HG03460 (cell line): Measurements from ENCODE around the gene FAN1.
A peak's percentile ranks its signal among the peaks of the same experiment; 100 is the strongest.

ENCODE experiments used
- ATAC-seq: cut with Tn5 transposase; IDR thresholded peaks from one replicate; pipeline ENCODE4 v1.9.1; 2021; ENCODE audit not compliant: unreplicated experiment

The FAN1 gene

DNA sequence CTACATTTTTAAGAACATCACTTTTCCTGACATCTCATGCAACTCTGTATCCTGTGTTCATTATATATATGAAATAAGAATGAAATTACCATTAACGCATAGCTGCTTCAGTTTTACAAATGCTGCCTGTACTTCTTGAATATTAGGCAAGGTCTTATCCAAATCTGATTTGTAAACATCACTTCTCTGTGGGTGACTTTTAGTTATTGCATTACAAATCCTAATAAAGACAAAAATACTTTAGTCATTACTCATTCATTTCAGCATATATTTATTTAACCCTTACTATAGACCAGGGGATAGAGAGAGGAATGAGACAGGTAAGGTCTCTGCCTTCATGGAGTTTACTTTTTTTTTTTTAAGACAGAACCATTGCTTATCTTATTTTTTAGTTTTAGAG, 51.0 kb downstream of the FAN1 start:
- ATAC-seq: no peak

DNA sequence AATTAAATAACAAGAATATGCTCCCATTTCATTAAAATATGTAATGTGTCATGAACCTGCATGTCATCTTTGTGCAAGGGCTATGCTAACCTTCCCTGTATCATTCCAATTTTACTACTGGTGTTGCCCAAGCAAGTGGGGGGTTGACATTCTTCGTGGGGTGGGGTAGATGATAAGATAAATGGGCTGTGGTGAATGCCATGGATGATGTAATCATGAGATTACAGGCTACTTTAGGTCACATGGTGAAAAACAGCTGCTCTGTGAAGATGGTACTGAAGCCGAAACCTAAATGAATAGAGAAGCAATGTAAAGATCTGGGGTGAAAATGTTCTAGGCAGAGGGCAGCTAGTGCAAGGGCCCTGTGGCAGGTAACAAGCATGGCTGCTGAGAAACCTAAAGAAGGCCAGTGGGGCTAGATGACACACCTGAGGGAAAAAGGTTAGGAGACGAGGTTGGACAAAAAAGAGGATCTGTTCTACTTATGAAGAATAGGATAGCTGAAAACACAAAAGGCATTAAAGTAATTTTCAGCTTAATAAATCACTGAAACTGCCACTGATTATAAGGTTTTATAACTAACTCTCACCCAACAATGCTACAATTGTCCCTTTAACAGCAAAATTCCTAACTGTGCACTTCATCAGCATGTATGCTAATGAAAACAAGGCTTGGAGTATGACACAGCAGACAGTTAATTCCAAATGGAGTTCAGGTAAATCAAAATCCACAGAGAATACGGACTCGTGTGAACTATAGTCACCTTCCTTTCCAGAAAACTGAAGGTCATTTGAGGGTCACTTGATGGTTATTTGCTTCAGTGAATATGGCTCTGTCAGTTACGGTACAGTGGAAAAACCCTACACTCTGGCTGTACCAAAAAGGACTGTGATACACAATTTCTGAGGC, 52.8 kb downstream of the FAN1 start:
- no peak for ATAC-seq

DNA sequence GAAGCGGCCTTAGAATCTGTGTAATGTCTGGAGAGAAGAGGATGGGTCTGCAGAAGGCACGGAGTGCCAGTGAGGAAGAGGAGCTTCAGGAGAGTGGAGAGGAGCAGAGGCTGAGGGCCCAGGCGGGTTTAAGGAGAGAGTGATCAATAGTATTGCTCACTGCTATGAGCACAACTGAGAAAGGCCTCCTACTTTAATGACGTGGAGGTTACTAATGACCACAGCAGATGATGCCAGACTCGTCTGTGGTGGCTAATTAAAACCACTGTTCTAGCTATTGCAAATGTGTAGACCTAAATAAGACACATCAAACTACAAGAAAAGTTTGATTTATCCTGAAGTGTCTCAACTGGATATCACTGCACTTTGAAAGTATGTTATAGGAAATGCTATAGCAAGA, 54.5 kb downstream of the FAN1 start:
- ATAC-seq: no peak

DNA sequence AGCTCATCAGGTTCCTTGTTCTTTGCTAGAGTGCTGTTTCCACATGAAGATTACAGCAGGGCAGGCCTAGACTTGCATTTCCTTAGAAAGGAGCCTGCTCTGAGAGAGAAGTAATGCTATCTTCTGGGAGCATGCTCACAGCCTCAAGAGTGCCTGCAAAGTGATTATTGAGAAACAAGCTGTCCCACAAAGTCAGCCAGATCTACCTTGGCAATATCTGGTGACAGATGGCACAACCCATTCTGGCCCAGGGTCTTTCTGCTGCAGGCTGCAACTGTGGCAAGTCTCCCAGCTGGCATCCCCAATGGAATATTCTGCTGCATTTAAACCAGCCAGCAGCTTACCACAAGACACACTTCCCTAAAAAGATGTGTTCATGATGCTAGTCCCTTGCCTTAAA, 58.4 kb downstream of the FAN1 start:
- no peak for ATAC-seq

DNA sequence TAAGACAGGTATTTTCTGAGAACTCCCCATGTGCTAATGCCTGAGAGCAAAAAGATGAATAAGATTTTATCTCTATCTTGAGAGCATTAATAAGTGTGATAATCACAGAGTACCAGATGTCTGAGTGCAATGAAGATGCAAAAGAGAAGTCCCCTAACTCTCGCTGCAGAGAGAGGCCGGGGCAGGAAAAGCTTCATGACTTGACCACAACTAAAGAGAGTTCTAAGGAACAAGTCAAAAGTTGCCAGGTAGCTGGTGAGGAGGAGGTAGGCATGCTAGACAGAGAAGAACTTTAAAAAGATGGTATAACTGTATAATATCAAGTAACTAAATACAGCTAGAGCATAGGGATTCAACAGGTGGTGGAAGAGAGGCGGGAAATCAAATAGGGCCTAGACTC, 58.9 kb downstream of the FAN1 start:
- ATAC-seq: no peak

DNA sequence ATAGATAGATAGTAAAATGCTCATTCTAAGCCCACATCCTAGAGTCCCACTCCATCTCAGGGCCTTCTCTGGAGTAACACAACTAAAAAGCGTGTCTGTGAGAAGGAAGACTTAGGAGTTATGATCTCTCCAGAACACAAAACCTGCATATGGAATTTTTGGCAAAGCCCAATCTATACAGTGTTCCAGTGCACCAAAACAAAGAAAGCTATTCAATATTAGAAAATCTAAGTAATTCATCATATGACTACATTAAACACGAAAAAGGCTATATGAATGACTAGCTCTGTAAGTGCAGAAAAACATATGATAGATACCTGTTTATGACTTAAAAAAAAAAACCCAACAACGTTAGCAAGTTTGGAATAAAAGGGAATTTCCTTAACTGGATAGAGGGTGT, 60.0 kb downstream of the FAN1 start:
- ATAC-seq: no peak

DNA sequence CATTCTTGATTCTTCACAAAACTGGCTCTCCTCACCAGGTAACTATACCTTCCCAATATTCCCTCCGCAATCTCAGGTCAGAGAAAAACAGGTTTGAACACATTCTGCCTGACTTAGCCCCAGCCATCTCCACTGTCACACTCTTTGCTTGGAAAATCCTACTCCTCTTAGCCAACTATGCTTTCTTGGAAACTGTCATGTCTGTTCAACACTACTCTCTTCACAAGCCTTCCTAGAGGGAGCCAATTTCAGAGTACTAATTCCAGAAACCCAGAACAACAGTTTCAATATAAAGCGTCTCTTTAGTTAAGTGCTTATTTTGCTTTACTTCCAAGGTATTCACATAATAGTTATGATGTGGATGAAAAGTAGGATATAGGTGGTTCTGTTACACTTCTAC, 66.0 kb downstream of the FAN1 start:
- no peak for ATAC-seq

DNA sequence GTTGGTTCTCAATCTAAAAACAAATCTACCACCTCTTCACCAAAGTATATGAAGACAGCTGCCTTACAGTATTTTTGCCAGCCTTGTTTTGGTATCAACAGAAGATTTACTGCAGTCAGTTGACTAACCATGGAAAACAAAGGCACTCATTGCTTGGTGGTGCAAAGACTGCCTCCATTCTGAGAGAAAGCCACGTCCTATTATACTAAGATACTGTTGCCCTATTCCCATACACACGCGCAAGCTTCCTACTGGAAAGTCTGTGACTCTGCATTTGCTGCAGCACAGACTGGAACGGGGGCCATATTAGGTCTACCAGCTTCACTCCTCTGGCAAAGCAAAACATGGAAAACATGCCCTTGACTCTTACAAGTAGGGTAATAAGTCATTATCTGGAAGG, 69.7 kb downstream of the FAN1 start:
- no peak for ATAC-seq

DNA sequence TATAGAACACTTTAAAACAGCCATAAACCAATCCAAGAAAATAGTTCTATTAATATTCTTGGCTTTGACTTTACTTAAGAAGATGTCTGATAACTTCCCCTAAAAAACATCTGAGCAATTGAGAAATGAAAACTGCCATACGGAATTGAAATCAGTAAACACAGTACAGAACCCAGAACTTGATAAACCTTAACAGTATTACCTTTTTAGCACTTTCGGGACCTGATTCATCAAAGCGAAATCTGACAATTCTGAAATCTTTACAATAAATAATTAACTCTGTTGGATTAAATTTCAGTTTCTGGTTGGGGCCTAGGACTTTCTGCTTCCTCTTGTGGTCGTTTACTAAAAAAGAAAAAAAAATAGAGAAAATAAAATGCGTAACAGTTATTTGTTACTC, 70.4 kb downstream of the FAN1 start:
- peak; percentile 60 for ATAC-seq

DNA sequence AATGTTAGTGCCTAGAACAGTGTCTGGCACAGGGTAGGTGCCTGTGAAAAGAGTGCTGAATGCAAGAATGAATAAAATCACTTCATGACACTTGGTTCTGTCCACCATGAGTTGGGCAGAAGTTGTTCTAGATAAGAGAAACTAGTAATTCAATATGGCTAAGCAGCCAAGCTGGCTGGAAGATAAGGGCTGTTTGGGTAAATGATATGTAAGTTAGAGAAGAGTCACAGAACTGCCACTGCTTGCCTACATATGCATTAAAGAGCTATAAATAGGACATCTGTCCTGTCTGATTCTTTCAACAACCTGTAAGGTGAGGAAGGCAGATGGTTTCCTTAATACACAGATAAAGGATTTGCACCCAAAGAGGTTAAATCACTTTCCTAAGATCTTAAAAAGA, 74.6 kb downstream of the FAN1 start:
- ATAC-seq: no peak

DNA sequence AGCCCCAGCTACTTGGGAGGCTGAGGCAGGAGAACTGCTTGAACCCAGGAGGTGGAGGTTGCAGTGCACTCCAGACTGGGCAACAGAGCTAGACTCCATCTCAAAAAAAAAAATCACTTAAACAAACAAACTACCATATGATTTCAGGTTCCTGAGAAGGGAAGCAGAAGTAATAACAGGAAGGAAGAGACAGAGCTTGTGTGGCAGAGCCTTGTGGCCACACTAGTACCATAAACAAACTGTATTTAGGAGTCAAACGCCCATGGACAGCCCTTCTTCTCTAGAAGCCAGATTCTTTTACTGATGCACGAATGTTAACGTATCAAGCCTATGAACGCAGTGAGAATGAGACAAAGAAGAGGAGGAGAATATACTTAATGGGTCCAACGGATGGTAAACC, 75.7 kb downstream of the FAN1 start:
- ATAC-seq: no peak

DNA sequence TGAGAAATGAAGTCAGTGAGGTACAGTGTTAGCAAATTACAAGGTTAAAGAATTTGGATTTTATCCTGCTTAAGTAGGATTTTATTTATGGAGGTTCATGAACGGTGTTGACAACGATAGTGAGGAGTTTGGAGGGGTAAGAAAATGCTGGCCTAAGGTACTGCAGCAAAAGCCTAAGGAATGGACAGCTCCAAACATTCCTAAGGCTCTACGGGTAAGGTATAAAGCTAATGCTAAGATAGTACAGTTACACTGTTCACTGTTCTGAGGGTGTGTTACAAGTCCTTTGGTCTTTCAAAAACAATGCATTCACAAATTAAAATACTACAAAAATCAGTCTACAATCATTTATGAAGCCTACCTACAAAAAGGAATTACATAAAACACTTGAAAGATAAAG, 80.4 kb downstream of the FAN1 start:
- ATAC-seq: no peak

DNA sequence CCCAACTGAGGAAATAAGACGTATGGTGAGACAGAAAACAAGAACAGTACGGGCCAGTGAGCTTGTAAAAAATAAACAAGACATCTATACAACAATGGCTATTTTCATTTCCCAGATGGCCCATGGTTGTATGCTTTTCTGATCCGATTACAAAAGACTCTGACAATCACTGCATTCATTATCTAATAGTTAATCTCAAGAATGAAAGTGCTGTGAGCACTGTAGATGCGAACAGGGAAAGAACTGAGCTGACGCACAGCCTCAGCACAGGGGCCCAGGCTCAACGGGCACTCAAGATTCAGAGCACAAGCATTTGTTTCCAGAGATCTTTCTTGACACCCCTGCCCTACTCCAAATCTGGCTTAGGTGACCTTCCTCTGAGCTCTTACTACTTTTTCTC, 80.8 kb downstream of the FAN1 start:
- ATAC-seq: no peak

DNA sequence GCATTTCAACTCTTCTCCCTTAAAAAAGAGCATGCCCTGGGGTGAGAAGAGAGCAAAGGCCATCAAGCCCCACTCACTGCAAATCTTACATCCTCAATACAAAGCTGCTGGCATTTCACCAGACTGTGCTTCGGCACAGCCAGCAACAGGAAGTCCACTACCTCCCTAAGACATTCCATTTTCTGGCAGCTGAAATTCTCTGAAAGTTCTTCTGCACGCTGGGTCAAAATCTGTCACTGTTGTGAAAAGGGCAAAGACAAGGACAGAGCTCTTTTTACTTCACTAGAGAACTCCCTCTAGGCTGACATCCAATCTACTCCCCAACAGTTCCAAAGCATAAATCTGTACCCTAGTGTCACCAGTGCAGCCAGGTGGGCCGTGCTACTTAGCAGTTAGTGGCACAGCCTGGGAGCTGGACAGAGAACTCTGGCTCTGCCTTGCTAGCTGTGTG, 81.4 kb downstream of the FAN1 start:
- no peak for ATAC-seq

DNA sequence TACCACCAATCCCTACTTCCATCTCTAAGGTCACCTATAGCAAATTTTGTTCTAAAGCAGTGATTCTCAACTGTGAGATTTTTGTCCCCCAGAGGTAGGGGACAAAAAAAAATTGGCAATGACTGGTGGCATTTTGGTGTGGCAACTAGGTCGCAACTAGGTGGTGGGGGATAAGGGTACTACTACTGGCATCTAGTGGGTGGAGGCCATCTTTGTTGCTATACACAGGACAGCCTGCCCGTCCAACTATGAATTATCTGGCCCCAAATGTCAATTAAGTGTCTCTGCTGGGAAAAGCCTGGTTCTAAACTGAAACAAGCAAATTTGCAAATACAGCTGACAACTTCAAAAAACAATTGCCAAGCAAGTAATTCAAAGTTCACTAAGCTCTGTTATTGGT, 86.3 kb downstream of the FAN1 start:
- no peak for ATAC-seq

DNA sequence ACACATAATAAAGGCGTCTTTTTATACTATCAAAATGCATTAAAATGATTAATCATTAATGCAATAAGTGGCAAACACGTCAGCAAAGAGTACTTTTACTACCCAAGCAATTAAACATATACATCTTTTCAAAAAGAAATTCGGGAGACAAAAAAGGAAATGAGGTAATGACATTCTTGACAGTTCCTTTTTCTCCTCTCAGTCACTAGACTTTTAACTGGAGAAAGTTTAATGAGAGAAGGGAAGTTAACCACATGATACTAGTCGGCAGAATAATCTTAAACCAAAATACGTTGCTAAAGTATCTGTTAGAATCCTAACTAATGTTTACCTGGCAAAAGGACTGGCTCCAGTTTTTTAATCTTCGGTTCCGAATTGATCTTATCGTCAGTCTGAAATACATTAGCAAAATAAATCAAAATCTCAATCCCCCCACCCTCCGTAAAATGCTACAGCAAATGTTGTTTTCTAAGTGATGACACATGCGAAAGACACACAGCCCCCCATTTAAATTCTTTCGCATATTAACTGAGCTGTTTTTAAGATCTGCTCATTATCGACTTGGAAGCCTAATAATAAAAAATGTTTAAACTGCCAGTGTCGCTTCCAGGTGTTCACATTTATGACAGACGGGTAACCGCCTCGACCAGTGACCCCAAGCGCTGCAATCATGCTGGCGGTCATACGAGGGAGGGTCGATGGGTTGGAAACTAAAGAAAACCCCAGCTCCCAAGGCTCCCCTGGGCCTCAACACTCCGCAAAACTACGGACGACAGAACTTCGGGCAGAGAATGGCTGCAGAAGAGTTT, 86.9 kb downstream of the FAN1 start:
- ATAC-seq: no peak

DNA sequence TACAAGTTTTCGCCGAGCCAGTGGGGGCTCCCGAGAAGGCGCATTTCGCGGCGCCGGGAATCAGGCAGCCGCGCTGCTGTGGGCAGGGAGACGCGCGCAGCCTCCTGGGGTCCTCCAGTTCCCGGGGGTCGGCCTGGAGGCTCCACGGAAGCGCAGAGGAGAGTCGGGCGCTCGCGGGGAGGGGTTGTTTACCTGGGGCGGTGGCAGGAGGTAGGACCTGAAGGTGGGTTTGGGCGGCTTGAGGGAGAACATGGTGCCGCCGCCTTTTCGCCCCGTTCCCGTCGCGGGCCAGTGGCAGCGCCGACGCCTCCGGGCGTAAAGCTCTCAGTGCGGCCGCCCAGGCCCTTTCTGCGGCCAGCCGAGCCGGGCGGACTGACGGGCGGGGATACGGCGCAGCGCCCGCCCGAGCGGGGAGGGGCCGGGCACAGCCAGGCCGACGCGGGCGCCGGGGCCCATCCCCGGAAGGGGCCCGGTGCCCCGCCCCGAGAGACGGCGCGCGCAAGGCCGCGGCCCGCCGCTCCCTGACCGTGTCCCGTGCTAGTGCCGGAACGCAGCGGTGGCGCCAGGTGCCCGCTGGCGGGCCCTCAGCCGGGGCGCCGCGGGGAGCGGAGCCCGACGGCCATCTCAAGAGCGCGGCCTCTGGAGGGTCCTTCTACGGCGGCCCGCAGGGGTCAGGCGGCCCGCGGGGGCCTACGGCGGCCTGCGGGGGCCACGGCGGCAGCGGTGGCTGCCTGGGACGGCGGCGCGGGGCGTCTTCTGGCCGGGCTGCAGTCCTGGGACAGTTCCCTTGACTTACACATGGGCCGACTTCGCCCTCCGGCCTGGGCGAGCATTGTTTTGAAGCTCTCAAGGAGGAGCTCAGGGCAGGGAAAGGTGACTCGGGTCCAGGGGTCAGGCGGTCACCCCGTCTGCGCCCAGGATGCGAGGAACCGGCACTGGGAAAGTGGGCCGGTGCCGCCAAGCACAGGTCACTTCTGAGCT, 87.8 kb downstream of the FAN1 start, which contains the start of gene MTMR10:
Gene MTMR10, minus strand, starts transcription at position 374 of the 981 bp plus-strand sequence. Its CDS starts 122 bp downstream, at position 252.
- peak; percentile 84 for ATAC-seq

DNA sequence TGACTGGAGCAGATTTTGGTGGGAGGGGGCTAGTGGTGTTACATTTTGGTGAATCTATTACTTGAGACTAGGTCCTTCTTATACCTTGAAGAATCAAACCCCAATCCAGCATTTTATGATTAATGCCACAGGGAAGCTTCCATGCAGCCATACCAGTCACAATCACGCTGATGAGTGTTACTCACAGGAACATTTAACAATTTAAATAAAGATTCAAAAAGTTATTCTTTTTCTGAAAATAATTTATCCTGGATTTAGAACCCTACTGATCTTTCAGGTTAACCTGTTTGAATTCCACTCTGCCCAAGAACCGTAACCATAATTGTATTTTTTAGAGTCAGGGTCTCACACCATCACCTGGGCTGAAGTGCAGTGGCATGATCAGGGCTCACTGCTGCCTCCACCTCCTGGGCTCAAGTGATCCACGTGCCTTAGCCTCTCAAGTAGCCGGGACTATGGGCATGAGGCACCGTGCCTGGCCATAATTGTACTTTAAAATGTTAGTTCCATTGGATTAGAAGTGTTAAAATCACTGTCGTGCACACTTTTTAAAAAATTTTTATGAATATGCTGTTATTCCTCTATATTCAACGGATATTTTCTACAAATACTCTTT, 88.6 kb downstream of the FAN1 start:
- ATAC-seq: no peak
